HCT116 (cell line): Measurements from ENCODE around the gene UPB1. TPM values are rescaled to one million over a fixed set of nuclear protein-coding genes. Genes with fewer than 3 reads are reported as not detected.

Experiments used
- ATAC-seq: fragments of 200-7000 bp; cut with Tn5 transposase; 2 replicates; pipeline ENCODE4 v1.9.1; 2020; ENCODE audit warnings: mild to moderate bottlenecking, moderate library complexity
- BruUV-seq: library from RNA; stranded (reverse); fragments of 400-500 nt; replicated peaks from 2 replicates; lab custom pipeline; 2021; lab: Mats Ljungman, UMichigan
- CTCF ChIA-PET: fragments of 300-600 bp; sonication (Branson Sonifier 250); formaldehyde crosslinking; loops from one replicate; lab custom pipeline; 2021; ENCODE audit warnings: antibody characterized with exemption; lab: Charles Lee
- POLR2A ChIA-PET: fragments of 300-600, 350-600 bp; sonication (Branson Sonifier 250); formaldehyde crosslinking; loops from one replicate; lab custom pipeline; 2021; ENCODE audit warnings: antibody characterized with exemption; lab: Charles Lee
- RAD21 ChIA-PET, 2 experiments: fragments of 300-600 bp; sonication (Branson Sonifier 250); formaldehyde crosslinking; loops; one replicate each; lab custom pipeline; 2023; ENCODE audit warnings: low total read pairs in 2 of 2; ENCODE audit not compliant: uncharacterized antibody in 2 of 2, unreplicated experiment in 2 of 2, low non-redundant PET in 1 of 2; lab: Charles Lee
- DNase-seq: peaks from one replicate; pipeline ENCODE4 v3.0.0-alpha.2; 2010; ENCODE audit warnings: low read depth, low spot score
- H2AFZ ChIP-seq: fragments of 200-600 bp; shearing (Covaris generic), sonication (generic); 2 replicates; pipeline ENCODE4 v1.6.1; 2017; ENCODE audit warnings: low read depth, mixed run types, mixed read lengths, antibody characterized with exemption, low read length; ENCODE audit not compliant: poor library complexity, severe bottlenecking
- H3K27ac ChIP-seq: 2 replicates; pipeline ENCODE4 v1.5.1; 2012; ENCODE audit warnings: low read depth, low read length
- H3K27me3 ChIP-seq: fragments of 200-600 bp; sonication (generic); 2 replicates; pipeline ENCODE4 v1.6.1; 2016; ENCODE audit warnings: mixed run types, low read length, mixed read lengths; ENCODE audit not compliant: insufficient read depth
- H3K36me3 ChIP-seq, 2 experiments: fragments of 200-500 bp in 1 of 2; fragments of 200-600 bp in 1 of 2; sonication (Bioruptor generic) in 1 of 2; sonication (generic) in 1 of 2; 2 replicates each; pipeline versions ENCODE4 v1.5.1 to v1.6.1; 2014 to 2016; ENCODE audit warnings: low read length in 2 of 2, inconsistent platforms in 1 of 2, mixed read lengths in 1 of 2, mixed run types in 1 of 2; ENCODE audit not compliant: insufficient read depth in 2 of 2, control insufficient read depth in 1 of 2
- H3K4me1 ChIP-seq, 2 experiments: fragments of 200-600 bp in 1 of 2; sonication (generic) in 1 of 2; 2 replicates each; pipeline versions ENCODE4 v1.5.1 to v1.6.1; 2012 to 2017; ENCODE audit warnings: low read length in 2 of 2, inconsistent platforms in 1 of 2, mild to moderate bottlenecking in 1 of 2, mixed read lengths in 1 of 2, mixed run types in 1 of 2, moderate library complexity in 1 of 2; ENCODE audit not compliant: insufficient read depth in 2 of 2, control insufficient read depth in 1 of 2
- H3K4me2 ChIP-seq: fragments of 200-600 bp; sonication (generic); 2 replicates; pipeline ENCODE4 v1.6.1; 2017; ENCODE audit warnings: mixed run types, low read length, mixed read lengths
- H3K4me3 ChIP-seq, 2 experiments: fragments of 200-600 bp in 1 of 2; sonication (generic) in 1 of 2; replicated peaks in 1 of 2; 2 replicates each; pipeline ENCODE4 v1.5.1; 2011 to 2016; ENCODE audit warnings: low read length in 2 of 2, control low read depth in 1 of 2, low read depth in 1 of 2, mild to moderate bottlenecking in 1 of 2, mixed read lengths in 1 of 2, mixed run types in 1 of 2
- H3K79me2 ChIP-seq: fragments of 200-600 bp; sonication (generic); 2 replicates; pipeline ENCODE4 v1.6.1; 2017; ENCODE audit warnings: mild to moderate bottlenecking, mixed run types, low read length, moderate library complexity, mixed read lengths; ENCODE audit not compliant: insufficient read depth
- H3K9ac ChIP-seq: fragments of 200-600 bp; sonication (generic); 2 replicates; pipeline ENCODE4 v1.6.1; 2016; ENCODE audit warnings: low read length, mixed read lengths
- H3K9me2 ChIP-seq: fragments of 200-600 bp; sonication (generic), shearing (Covaris generic); 2 replicates; pipeline ENCODE4 v1.6.1; 2017; ENCODE audit warnings: mixed run types, mild to moderate bottlenecking, moderate library complexity; ENCODE audit not compliant: insufficient read depth
- H3K9me3 ChIP-seq, 2 experiments: fragments of 200-500 bp in 1 of 2; fragments of 200-600 bp in 1 of 2; sonication (Bioruptor generic) in 1 of 2; sonication (generic) in 1 of 2; 2 replicates each; pipeline ENCODE4 v1.6.1; 2014 to 2017; ENCODE audit warnings: low read length in 2 of 2, mixed read lengths in 2 of 2, inconsistent platforms in 1 of 2, low read depth in 1 of 2, mild to moderate bottlenecking in 1 of 2, mixed run types in 1 of 2, moderate library complexity in 1 of 2; ENCODE audit not compliant: control insufficient read depth in 1 of 2, insufficient read depth in 1 of 2
- H4K20me1 ChIP-seq: fragments of 200-600 bp; sonication (generic), shearing (Covaris generic); 2 replicates; pipeline ENCODE4 v1.6.1; 2017; ENCODE audit warnings: mixed run types, mild to moderate bottlenecking, moderate library complexity; ENCODE audit not compliant: insufficient read depth
- CBX3 ChIP-seq: IDR thresholded peaks from 2 replicates; pipeline ENCODE4 v1.6.1; 2012; ENCODE audit warnings: low read depth
- EGR1 ChIP-seq: IDR thresholded peaks from 2 replicates; pipeline ENCODE4 v1.6.1; 2012; ENCODE audit warnings: low read depth
- EZH2 ChIP-seq: fragments of 200-600 bp; sonication (generic); IDR thresholded peaks from 2 replicates; pipeline ENCODE4 v1.6.1; 2017; ENCODE audit warnings: antibody characterized with exemption, mixed run types
- EZH2phosphoT487 ChIP-seq: fragments of 200-600 bp; IDR thresholded peaks from 2 replicates; pipeline ENCODE4 v1.6.1; 2018; ENCODE audit warnings: antibody characterized with exemption, borderline replicate concordance
- FOSL1 ChIP-seq: IDR thresholded peaks from 2 replicates; pipeline ENCODE4 v1.6.1; 2012; ENCODE audit warnings: low read depth
- JUND ChIP-seq: IDR thresholded peaks from 2 replicates; pipeline ENCODE4 v1.6.1; 2012
- RAD21 ChIP-seq: IDR thresholded peaks from 2 replicates; pipeline ENCODE4 v1.6.1; 2012; ENCODE audit warnings: low read depth, mild to moderate bottlenecking
- SIN3A ChIP-seq: IDR thresholded peaks from 2 replicates; pipeline ENCODE4 v1.6.1; 2012; ENCODE audit warnings: low read depth
- SRF ChIP-seq: IDR thresholded peaks from 2 replicates; pipeline ENCODE4 v1.6.1; 2012; ENCODE audit warnings: low read depth
- TCF7L2 ChIP-seq: IDR thresholded peaks from 2 replicates; pipeline ENCODE4 v1.7.0; 2011; ENCODE audit warnings: borderline replicate concordance, inconsistent platforms; ENCODE audit not compliant: insufficient read depth, insufficient read length; ENCODE audit errors: extremely low read depth
- YY1 ChIP-seq: IDR thresholded peaks from 2 replicates; pipeline ENCODE4 v1.6.1; 2011; ENCODE audit warnings: low read length, low read depth, moderate library complexity, mild to moderate bottlenecking; ENCODE audit not compliant: insufficient replicate concordance; ENCODE audit errors: extremely low read depth
- ZNF274 ChIP-seq: fragments of 200-500 bp; sonication (Bioruptor generic); IDR thresholded peaks from 2 replicates; pipeline ENCODE4 v1.6.1; 2014; ENCODE audit warnings: mild to moderate bottlenecking, low read depth, low read length, inconsistent platforms
- intact Hi-C: fragments of 100-400 bp; cut with micrococcal nuclease; formaldehyde crosslinking; loops from 2 replicates; pipeline ENCODE4 v1.10.0; 2022
- total RNA-seq: library from RNA; stranded (reverse); gene quantifications from one replicate; pipeline ENCODE4 v1.2.1, GENCODE V29; 2021; ENCODE audit not compliant: unreplicated experiment
- TF ChIP-seq, protein P1 (sequence below), 3 experiments: fragments of 200-600 bp in 1 of 3; sonication (generic) in 1 of 3; IDR thresholded peaks in 2 of 3; conservative IDR thresholded peaks in 1 of 3; 2 replicates each; pipeline ENCODE4 v1.5.1; 2012 to 2017; ENCODE audit warnings: low read depth in 2 of 3, low read length in 2 of 3, antibody characterized with exemption in 1 of 3, borderline replicate concordance in 1 of 3, control low read depth in 1 of 3, mild to moderate bottlenecking in 1 of 3, mixed read lengths in 1 of 3, mixed run types in 1 of 3, moderate library complexity in 1 of 3; ENCODE audit not compliant: insufficient read depth in 1 of 3
- TF ChIP-seq, protein P2 (sequence below): IDR thresholded peaks from 2 replicates; pipeline ENCODE4 v1.6.1; 2012
- TF ChIP-seq, protein P3 (sequence below): IDR thresholded peaks from 2 replicates; pipeline ENCODE4 v1.6.1; 2012

UPB1 gene
- total RNA-seq, 1 experiment from 2014 or later: 0.27 TPM

DNA sequence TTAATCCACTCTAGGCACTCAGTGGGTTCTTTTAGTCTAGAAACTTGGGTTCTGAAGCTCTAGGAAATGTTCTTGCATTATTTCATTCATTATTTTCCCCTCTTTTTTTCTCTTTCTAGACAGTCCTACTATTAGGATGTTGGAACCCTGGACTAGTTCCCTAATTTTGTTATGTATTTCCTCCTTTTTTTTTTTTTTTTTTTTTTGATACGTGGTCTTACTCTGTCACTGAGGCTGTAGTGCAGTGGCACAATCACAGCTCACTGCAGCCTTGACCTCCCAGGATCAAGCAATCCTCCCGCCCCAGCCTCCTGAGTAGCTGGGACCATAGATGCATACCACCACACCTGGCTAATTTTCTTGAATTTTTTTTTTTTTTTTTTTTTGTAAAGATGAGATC lies 9.4 kb downstream of the UPB1 start:
- Histone ChIP-seq H3K9ac (no peak overlapping the region), H3K79me2 (no peaks in the 10 kb centered on the region), H4K20me1 (no peaks in the 10 kb centered on the region), H3K27me3 (no peaks in the 10 kb centered on the region), H3K36me3 (no peaks in the 10 kb centered on the region), H3K9me2 (no peaks in the 10 kb centered on the region), H3K4me1 (peaks cover 0 to 5% of the 10 kb centered on the region in 2 experiments; a peak in 1 of 4 replicates), H3K4me2 (no peak overlapping the region), H3K9me3 (no peaks in the 10 kb centered on the region), H3K4me3 (no peak overlapping the region), H2AFZ (no peak overlapping the region), H3K27ac (no peak overlapping the region)
- no peak for ATAC-seq
- ChIA-PET CTCF (interaction anchor here (0.7 to 2.9 kb wide), 2 partner anchors 82 to 257 kb away, joined by 4 to 23 read pairs; no protein-coding TSS in a partner anchor), RAD21 (interaction anchor here in 1 of 2 experiments (0.7 kb wide), 1 partner anchor 102 kb away, joined by 4 read pairs; no protein-coding TSS in a partner anchor), POLR2A (interaction anchor here (0.6 kb wide), 1 partner anchor 1885 kb away, joined by 3 read pairs; no protein-coding TSS in a partner anchor)
- intact Hi-C loops: no loop called here
- TF ChIP-seq ZNF274 (no peak), YY1 (no peak), SRF (no peak), JUND (no peak), EGR1 (no peak), SIN3A (no peak), RAD21 (no peak), EZH2phosphoT487 (no peak), FOSL1 (no peak), CBX3 (no peak), TCF7L2 (no peak), EZH2 (no peak)
- TF ChIP-seq, protein P1, sequence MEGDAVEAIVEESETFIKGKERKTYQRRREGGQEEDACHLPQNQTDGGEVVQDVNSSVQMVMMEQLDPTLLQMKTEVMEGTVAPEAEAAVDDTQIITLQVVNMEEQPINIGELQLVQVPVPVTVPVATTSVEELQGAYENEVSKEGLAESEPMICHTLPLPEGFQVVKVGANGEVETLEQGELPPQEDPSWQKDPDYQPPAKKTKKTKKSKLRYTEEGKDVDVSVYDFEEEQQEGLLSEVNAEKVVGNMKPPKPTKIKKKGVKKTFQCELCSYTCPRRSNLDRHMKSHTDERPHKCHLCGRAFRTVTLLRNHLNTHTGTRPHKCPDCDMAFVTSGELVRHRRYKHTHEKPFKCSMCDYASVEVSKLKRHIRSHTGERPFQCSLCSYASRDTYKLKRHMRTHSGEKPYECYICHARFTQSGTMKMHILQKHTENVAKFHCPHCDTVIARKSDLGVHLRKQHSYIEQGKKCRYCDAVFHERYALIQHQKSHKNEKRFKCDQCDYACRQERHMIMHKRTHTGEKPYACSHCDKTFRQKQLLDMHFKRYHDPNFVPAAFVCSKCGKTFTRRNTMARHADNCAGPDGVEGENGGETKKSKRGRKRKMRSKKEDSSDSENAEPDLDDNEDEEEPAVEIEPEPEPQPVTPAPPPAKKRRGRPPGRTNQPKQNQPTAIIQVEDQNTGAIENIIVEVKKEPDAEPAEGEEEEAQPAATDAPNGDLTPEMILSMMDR (IDR thresholded peaks at IDR 0.05 in 2 of 3, conservative IDR thresholded peaks at IDR 0.05 in 1 of 3; ENCODE audit: borderline replicate concordance in 1 of 3, insufficient read depth in 1 of 3, low read depth in 2 of 3, low read length in 2 of 3): no peak
- TF ChIP-seq, protein P2, sequence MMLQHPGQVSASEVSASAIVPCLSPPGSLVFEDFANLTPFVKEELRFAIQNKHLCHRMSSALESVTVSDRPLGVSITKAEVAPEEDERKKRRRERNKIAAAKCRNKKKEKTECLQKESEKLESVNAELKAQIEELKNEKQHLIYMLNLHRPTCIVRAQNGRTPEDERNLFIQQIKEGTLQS: no peak
- TF ChIP-seq, protein P3, sequence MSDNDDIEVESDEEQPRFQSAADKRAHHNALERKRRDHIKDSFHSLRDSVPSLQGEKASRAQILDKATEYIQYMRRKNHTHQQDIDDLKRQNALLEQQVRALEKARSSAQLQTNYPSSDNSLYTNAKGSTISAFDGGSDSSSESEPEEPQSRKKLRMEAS: no peak
- DNase-seq: no peak
- no TSS peak for BruUV-seq
